Chondrocyte (in vitro differentiated cells): ENCODE results near the gene TSPO2. TPM values are rescaled to one million over a fixed set of nuclear protein-coding genes. Genes with fewer than 3 reads are reported as not detected.
A peak's percentile ranks its signal among the peaks of the same experiment; 100 is the strongest.

Source experiments
- DNase-seq: peaks from one replicate; pipeline ENCODE4 v3.0.0; 2021; ENCODE audit warnings: mixed read lengths, low spot score
- H3K27ac Mint-ChIP-seq: one replicate; pipeline ENCODE4 v1.8.0; 2021; ENCODE audit warnings: mild to moderate bottlenecking, moderate library complexity, mixed read lengths; ENCODE audit not compliant: unreplicated experiment
- H3K27me3 Mint-ChIP-seq: 2 replicates; pipeline ENCODE4 v1.8.0; 2021; ENCODE audit warnings: low read depth, mixed read lengths
- H3K36me3 Mint-ChIP-seq: 2 replicates; pipeline ENCODE4 v1.8.0; 2021; ENCODE audit warnings: low read depth, mixed read lengths
- H3K4me1 Mint-ChIP-seq: 2 replicates; pipeline ENCODE4 v1.8.0; 2021; ENCODE audit warnings: low read depth, mild to moderate bottlenecking, mixed read lengths
- H3K4me3 Mint-ChIP-seq: one replicate; pipeline ENCODE4 v1.8.0; 2021; ENCODE audit warnings: mild to moderate bottlenecking, moderate library complexity, mixed read lengths; ENCODE audit not compliant: unreplicated experiment
- H3K9me3 Mint-ChIP-seq: 2 replicates; pipeline ENCODE4 v1.8.0; 2021; ENCODE audit warnings: low read depth, mixed read lengths
- total RNA-seq: library from RNA; stranded (reverse); gene quantifications from 3 replicates; pipeline ENCODE4 v1.2.1, GENCODE V29; 2021
- TF ChIP-seq, protein P1 (sequence below): fragments of 200-600 bp; sonication (generic); IDR thresholded peaks from 2 replicates; pipeline ENCODE4 v1.5.0; 2021; ENCODE audit warnings: antibody characterized with exemption, mild to moderate bottlenecking, moderate library complexity

The TSPO2 gene
- total RNA-seq, 1 donor from 2014 or later = not detected

DNA sequence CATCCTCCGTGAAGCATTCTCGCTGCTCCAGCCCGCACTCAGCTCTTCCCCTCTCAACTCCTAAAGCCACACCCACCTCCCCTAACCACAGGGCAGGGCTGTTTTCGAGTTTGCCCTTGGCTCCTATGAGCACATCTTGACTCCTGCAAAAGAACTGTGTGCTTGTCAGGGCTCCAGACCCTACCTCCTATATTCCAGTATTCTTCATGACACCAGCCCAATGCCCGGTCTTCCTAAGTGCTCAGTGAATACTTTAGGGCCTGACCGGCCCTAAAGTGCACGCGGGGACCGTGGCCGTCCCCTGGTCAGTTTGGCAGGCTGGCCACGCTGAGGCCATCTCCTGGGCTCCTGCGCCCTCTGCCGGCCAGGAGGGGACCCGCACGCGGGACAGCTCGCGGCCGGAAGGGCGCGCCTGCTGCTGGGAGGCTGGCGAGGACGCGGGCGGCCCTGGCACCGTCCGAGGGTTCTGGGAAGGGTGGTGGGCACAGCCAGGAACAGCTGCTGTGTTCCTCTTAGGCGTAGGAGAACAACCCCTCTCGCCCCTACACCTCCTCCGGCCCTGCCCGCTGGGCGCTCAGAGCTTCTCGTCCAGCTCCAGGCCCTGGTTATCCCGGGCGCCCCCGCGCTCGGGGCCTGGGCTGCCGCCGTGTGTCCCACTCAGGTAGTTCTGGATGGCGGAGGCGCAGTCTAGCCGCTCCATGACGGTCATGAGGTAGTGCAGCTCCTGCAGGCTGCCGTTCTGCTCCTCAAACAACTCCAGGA, 14.3 kb upstream of the TSPO2 start:
- Mint-ChIP-seq H3K4me3 (peak overlapping the region; percentile 77), H3K27me3 (peaks cover 8% of the 10 kb centered on the region), H3K36me3 (no peaks in the 10 kb centered on the region), H3K4me1 (peaks cover 24% of the 10 kb centered on the region), H3K27ac (peak overlapping the region; percentile 68), H3K9me3 (no peaks in the 10 kb centered on the region)
- DNase-seq = no peak
- TF ChIP-seq, protein P1, sequence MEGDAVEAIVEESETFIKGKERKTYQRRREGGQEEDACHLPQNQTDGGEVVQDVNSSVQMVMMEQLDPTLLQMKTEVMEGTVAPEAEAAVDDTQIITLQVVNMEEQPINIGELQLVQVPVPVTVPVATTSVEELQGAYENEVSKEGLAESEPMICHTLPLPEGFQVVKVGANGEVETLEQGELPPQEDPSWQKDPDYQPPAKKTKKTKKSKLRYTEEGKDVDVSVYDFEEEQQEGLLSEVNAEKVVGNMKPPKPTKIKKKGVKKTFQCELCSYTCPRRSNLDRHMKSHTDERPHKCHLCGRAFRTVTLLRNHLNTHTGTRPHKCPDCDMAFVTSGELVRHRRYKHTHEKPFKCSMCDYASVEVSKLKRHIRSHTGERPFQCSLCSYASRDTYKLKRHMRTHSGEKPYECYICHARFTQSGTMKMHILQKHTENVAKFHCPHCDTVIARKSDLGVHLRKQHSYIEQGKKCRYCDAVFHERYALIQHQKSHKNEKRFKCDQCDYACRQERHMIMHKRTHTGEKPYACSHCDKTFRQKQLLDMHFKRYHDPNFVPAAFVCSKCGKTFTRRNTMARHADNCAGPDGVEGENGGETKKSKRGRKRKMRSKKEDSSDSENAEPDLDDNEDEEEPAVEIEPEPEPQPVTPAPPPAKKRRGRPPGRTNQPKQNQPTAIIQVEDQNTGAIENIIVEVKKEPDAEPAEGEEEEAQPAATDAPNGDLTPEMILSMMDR = peak; percentile 100

DNA sequence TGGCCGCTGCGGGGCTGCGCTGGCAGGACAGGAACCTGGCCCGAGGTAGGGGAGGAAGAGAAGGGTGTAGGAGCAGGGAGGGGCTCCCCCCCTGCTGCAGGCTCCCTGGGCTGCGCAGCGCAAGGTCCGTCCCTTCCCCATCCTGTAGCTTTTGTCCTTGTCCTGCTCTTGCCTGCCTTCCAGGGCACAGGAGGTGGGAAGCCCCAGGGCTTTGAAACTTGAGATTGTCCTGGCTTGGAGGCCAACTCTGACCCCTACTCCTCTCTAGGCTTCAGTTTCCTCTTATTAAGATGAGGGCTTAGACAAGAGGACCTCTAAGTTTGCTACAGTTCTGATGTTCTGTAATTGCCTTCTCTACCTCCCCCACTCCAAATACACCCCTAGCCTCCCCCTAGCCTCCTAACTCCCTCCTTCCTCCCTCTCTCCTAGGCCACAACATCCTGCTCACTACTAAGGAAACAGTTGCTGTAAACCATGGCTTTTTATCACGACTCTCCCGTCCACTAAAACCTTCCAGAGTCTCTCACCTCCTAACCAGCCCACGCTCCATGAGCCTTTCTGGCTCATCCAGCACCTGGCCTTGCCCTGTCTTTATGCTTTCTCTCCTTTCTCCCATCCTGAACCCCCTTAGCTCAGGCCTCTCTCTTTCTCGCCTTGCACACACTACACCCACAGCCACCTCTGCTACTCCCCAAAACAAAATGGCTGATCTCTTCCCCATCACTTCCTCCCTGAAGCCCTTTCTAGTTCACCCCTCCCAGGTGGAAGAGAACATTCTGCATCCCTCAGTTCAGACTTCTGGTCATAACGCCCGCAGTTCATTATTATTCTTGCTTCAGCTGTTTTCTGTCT, 13.5 kb upstream of the TSPO2 start:
- DNase-seq = no peak
- H3K9me3 Mint-ChIP-seq = no peaks in the 10 kb centered on the region
- H3K27ac Mint-ChIP-seq = peak overlapping the region; percentile 43
- TF ChIP-seq, protein P1 = no peak
- H3K36me3 Mint-ChIP-seq = no peaks in the 10 kb centered on the region
- peaks cover 13% of the 10 kb centered on the region for H3K27me3 Mint-ChIP-seq
- peaks cover 23% of the 10 kb centered on the region for H3K4me1 Mint-ChIP-seq
- peak overlapping the region; percentile 77 for H3K4me3 Mint-ChIP-seq

DNA sequence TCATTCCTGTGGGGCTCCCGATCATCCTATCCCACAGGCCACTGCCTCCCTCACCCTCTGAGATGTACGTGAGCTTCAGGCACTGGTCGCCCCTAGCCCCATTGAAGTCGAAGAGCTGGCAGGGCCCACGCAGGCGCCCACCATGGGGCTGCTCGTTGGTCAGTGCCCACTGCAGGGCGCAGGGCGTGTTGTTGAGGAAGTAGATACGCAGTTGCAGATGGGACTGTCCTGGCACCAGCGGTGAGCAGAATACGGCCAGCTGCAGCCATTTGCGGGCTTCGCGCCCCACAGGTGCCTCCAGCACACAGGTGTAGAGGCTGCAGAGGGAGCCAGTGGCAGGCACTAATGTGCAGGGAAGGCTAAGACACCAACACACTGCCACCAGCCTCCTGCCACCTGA, 9.4 kb upstream of the TSPO2 start:
- no peak for DNase-seq
- H3K9me3 Mint-ChIP-seq = no peaks in the 10 kb centered on the region
- no peak overlapping the region for H3K4me3 Mint-ChIP-seq
- H3K4me1 Mint-ChIP-seq = peaks cover 11% of the 10 kb centered on the region
- H3K36me3 Mint-ChIP-seq = no peaks in the 10 kb centered on the region
- no peak overlapping the region for H3K27ac Mint-ChIP-seq
- peaks cover 19% of the 10 kb centered on the region for H3K27me3 Mint-ChIP-seq
- TF ChIP-seq, protein P1 = no peak

DNA sequence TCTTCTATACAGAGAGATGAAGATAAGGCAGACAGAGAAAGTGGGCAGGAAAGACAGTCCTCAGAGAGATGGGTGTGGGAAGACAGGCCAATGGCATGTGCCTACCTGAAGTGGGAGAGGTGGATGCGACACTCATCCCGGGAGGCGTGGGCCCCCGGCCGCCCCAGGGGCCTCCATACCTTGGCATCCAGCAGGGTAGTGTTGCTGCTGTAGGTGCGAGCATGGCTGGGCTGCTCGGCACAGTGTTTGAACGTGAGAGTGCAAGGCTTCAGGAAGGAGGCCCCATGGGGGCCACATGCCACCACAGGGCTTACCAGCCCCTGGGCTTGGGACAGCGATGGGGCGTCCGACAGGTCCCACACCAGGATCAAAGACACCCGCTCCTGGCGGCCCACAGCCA, 8.5 kb upstream of the TSPO2 start:
- DNase-seq = no peak
- Mint-ChIP-seq H3K27ac (peak overlapping the region; percentile 28), H3K36me3 (no peaks in the 10 kb centered on the region), H3K27me3 (peaks cover 20% of the 10 kb centered on the region), H3K9me3 (no peaks in the 10 kb centered on the region), H3K4me3 (no peak overlapping the region), H3K4me1 (peaks cover 4% of the 10 kb centered on the region)
- TF ChIP-seq, protein P1 = no peak

DNA sequence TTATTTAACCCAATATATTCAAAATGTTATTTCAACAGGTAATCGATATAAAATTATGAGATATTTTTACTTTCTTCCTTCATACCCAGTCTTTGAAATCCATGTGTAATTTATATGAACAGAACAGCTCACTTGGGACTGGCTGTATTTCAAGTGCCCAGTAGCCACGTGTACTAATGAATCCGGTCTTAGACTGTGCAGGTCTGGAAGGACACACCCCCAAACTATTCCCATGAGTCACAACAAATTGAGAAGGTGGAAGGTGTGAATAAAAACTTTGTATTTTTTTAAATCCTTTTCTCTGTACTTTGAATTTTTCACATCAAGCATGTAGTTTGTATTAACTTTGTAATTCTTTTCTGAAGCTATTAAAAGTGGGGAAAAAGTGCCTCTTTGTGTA, 6.1 kb upstream of the TSPO2 start:
- H3K27me3 Mint-ChIP-seq = peaks cover 17% of the 10 kb centered on the region
- H3K36me3 Mint-ChIP-seq = no peaks in the 10 kb centered on the region
- no peak overlapping the region for H3K4me3 Mint-ChIP-seq
- no peak for DNase-seq
- H3K27ac Mint-ChIP-seq = no peak overlapping the region
- H3K4me1 Mint-ChIP-seq = peaks cover 9% of the 10 kb centered on the region
- no peaks in the 10 kb centered on the region for H3K9me3 Mint-ChIP-seq
- TF ChIP-seq, protein P1 = no peak
